Lower lobe of right lung (tissue), 2 donors: Measurements from ENCODE around the gene BIRC7. TPM values are rescaled to one million over a fixed set of nuclear protein-coding genes. Genes with fewer than 3 reads are reported as not detected.

Source experiments
- ATAC-seq, 2 donors: fragments of 200-7000 bp; cut with Tn5 transposase; one replicate each; pipeline ENCODE4 v1.9.1; 2020 to 2022; ENCODE audit warnings: mild to moderate bottlenecking in 2 of 2, moderate library complexity in 2 of 2
- DNase-seq: peaks from one replicate; pipeline ENCODE4 v3.0.0-alpha.2; 2020
- H3K27ac ChIP-seq: fragments of 200-600 bp; one replicate; pipeline ENCODE4 v1.8.0; 2022
- H3K27me3 ChIP-seq: fragments of 200-600 bp; one replicate; pipeline ENCODE4 v1.8.0; 2022; ENCODE audit warnings: low read depth
- H3K36me3 ChIP-seq: fragments of 200-600 bp; one replicate; pipeline ENCODE4 v1.8.0; 2022; ENCODE audit warnings: mild to moderate bottlenecking
- H3K4me1 ChIP-seq: fragments of 200-600 bp; one replicate; pipeline ENCODE4 v1.8.0; 2022
- H3K4me3 ChIP-seq: fragments of 200-600 bp; one replicate; pipeline ENCODE4 v1.8.0; 2022; ENCODE audit warnings: mild to moderate bottlenecking
- H3K9me3 ChIP-seq: fragments of 200-600 bp; one replicate; pipeline ENCODE4 v1.8.0; 2022
- intact Hi-C: fragments of 100-400 bp; cut with DNase I; formaldehyde crosslinking; loops from one replicate; pipeline ENCODE4 v1.11.0; 2022
- total RNA-seq: library from RNA; stranded (reverse); fragmentation: NEBNext Ultra II Directional; extraction: Animal tissue kit (Norgen Biotek cat#: 25700); gene quantifications from one replicate; pipeline ENCODE4 v1.2.1, GENCODE V29; 2021
- TF ChIP-seq, protein P1 (sequence below): fragments of 200-600 bp; IDR thresholded peaks from one replicate; pipeline ENCODE4 v1.8.0; 2022; ENCODE audit warnings: antibody characterized with exemption, mild to moderate bottlenecking
- donor health status: DM: no; HTN: yes; CAD: no; lungs with severe emphysema.

The BIRC7 gene
- total RNA-seq, 1 donor from 2014 or later: 15.9 TPM

GRCh38 chr20:63268671-63269439 is 33.1 kb downstream of the BIRC7 start:
- no peak for ATAC-seq
- Histone ChIP-seq H3K27ac (no peak overlapping the region), H3K4me1 (peaks cover 12% of the 10 kb centered on the region), H3K27me3 (peaks cover 20% of the 10 kb centered on the region), H3K9me3 (no peaks in the 10 kb centered on the region), H3K36me3 (no peaks in the 10 kb centered on the region), H3K4me3 (no peak overlapping the region)
- no peak for DNase-seq
- TF ChIP-seq, protein P1, sequence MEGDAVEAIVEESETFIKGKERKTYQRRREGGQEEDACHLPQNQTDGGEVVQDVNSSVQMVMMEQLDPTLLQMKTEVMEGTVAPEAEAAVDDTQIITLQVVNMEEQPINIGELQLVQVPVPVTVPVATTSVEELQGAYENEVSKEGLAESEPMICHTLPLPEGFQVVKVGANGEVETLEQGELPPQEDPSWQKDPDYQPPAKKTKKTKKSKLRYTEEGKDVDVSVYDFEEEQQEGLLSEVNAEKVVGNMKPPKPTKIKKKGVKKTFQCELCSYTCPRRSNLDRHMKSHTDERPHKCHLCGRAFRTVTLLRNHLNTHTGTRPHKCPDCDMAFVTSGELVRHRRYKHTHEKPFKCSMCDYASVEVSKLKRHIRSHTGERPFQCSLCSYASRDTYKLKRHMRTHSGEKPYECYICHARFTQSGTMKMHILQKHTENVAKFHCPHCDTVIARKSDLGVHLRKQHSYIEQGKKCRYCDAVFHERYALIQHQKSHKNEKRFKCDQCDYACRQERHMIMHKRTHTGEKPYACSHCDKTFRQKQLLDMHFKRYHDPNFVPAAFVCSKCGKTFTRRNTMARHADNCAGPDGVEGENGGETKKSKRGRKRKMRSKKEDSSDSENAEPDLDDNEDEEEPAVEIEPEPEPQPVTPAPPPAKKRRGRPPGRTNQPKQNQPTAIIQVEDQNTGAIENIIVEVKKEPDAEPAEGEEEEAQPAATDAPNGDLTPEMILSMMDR: no peak
- intact Hi-C loops: no loop called here

DNA sequence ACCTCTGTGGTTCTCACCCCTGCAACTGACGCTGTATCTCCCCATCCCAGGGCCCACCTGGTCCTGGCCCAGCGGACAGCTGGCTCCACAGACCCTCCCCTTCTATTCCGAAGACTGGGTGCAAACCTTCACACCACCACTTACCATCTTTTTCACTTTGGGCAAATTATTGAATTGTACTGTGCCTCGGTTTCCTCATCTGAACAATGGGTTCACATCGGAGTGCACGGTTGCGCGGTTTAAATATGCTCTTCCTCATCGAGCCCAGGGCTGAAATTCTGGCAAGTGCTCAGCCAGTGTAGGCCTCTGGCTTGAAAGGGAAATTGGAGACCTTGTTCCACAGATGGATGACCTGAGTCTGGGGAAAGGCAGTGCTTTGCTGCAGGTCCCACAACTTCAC is 34.0 kb downstream of the BIRC7 start:
- ATAC-seq (no peak), DNase-seq (no peak)
- H3K4me1 ChIP-seq: peaks cover 20% of the 10 kb centered on the region
- no peaks in the 10 kb centered on the region for H3K9me3 ChIP-seq
- H3K27me3 ChIP-seq: peaks cover 15% of the 10 kb centered on the region
- H3K36me3 ChIP-seq: no peaks in the 10 kb centered on the region
- TF ChIP-seq, protein P1: no peak
- H3K4me3 ChIP-seq: no peak overlapping the region
- intact Hi-C loops: no loop called here
- H3K27ac ChIP-seq: no peak overlapping the region

GRCh38 chr20:63270606-63271325 is 35.1 kb downstream of the BIRC7 start:
- ATAC-seq: no peak
- TF ChIP-seq, protein P1: no peak
- peaks cover 3% of the 10 kb centered on the region for H3K36me3 ChIP-seq
- H3K9me3 ChIP-seq: no peaks in the 10 kb centered on the region
- no peak overlapping the region for H3K27ac ChIP-seq
- no peak overlapping the region for H3K4me3 ChIP-seq
- intact Hi-C loops: no loop called here
- H3K4me1 ChIP-seq: peaks cover 27% of the 10 kb centered on the region
- H3K27me3 ChIP-seq: peaks cover 15% of the 10 kb centered on the region
- no peak for DNase-seq

- Histone ChIP-seq H3K9me3 (no peaks in the 10 kb centered on the region), H3K27ac (peak within 1 kb of the TSS; percentile 82), H3K27me3 (peaks cover 8% of the 10 kb centered on the region), H3K4me3 (peak within 1 kb of the TSS; percentile 83), H3K36me3 (peaks cover 19% of the 10 kb centered on the region), H3K4me1 (peaks cover 27% of the 10 kb centered on the region)
- intact Hi-C loops: no loop called here
- peak; percentile 95 for DNase-seq
- ATAC-seq: peak; percentile 96 to 98
- TF ChIP-seq, protein P1: no peak
Observed at GRCh38 chr20:63272105-63273058, 36.7 kb downstream of the BIRC7 start, which contains the start of gene ARFGAP1. TSS of gene ARFGAP1 (plus strand) at chr20:63272813. CDS start at chr20:63275581, 2,768 bp downstream.

DNA sequence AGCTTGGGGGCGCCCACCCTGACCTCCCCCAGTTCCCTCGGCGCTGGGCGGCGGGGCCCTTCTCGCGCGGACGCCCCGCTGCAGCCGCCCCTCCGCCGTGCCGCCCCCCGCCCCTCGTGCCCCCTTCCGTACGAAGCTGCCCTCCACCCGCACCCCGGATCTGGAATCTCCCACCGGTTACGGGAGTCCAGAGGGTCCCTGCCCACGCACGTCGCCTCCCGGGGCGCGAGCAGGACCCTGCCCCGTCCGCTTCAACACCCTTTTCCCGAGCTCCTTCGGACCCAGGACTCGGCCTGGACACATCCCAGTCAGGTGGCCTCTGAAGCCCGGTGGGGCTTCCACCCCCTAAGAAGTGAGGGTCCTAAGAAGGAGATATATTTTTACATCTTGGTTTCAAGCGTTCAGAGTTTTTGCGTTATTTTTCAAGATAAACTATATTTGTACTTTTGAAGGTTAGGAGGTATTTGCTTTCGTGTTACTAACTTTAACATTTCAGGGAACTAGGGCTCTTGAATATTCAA is 37.4 kb downstream of the BIRC7 start:
- Histone ChIP-seq H3K4me1 (peaks cover 27% of the 10 kb centered on the region), H3K4me3 (peak overlapping the region; percentile 83), H3K27me3 (peaks cover 2% of the 10 kb centered on the region), H3K9me3 (no peaks in the 10 kb centered on the region), H3K36me3 (peaks cover 26% of the 10 kb centered on the region), H3K27ac (peak overlapping the region; percentile 82)
- TF ChIP-seq, protein P1: no peak
- no peak for ATAC-seq
- intact Hi-C loops: no loop called here
- no peak for DNase-seq
